CD14-positive monocyte (primary cell): Measurements from ENCODE around the gene MEA1. TPM values are rescaled to one million over a fixed set of nuclear protein-coding genes. Genes with fewer than 3 reads are reported as not detected.

ENCODE experiments used
- DNase-seq, 3 donors: peaks; one replicate each; pipeline ENCODE4 v3.0.0-alpha.2; 2011 to 2022
- H2AFZ ChIP-seq: 2 replicates; pipeline ENCODE4 v1.6.0; 2012; ENCODE audit warnings: mild to moderate bottlenecking, low read depth, low read length, inconsistent platforms; ENCODE audit not compliant: insufficient read depth, poor library complexity, severe bottlenecking
- H3K27ac ChIP-seq, 2 donors: 1 replicate in 1 of 2; 2 replicates in 1 of 2; pipeline ENCODE4 v1.5.1; 2012 to 2013; ENCODE audit warnings: low read length in 2 of 2, control low read depth in 1 of 2, inconsistent platforms in 1 of 2, low read depth in 1 of 2, mild to moderate bottlenecking in 1 of 2
- H3K27me3 ChIP-seq, 2 donors: one replicate each; pipeline versions ENCODE4 v1.6.0 to v1.6.1; 2011 to 2013; ENCODE audit warnings: low read length in 2 of 2; ENCODE audit not compliant: control insufficient read depth in 2 of 2, insufficient read depth in 2 of 2
- H3K36me3 ChIP-seq, 2 donors: replicated peaks in 1 of 2; 1 replicate in 1 of 2; 2 replicates in 1 of 2; pipeline versions ENCODE4 v1.5.1 to v1.6.1; 2012 to 2013; ENCODE audit warnings: low read length in 2 of 2, control low read depth in 1 of 2, inconsistent platforms in 1 of 2, mild to moderate bottlenecking in 1 of 2; ENCODE audit not compliant: insufficient read depth in 2 of 2, control insufficient read depth in 1 of 2
- H3K4me1 ChIP-seq, 2 donors: 1 replicate in 1 of 2; 2 replicates in 1 of 2; pipeline versions ENCODE4 v1.5.1 to v1.6.1; 2012 to 2013; ENCODE audit warnings: low read length in 2 of 2, control low read depth in 1 of 2, inconsistent platforms in 1 of 2, mild to moderate bottlenecking in 1 of 2, moderate library complexity in 1 of 2; ENCODE audit not compliant: insufficient read depth in 2 of 2, control insufficient read depth in 1 of 2
- H3K4me2 ChIP-seq: replicated peaks from 2 replicates; pipeline ENCODE3; 2012; ENCODE audit warnings: low read length, moderate library complexity, mild to moderate bottlenecking; ENCODE audit not compliant: poor library complexity, severe bottlenecking; ENCODE audit errors: extremely low read depth
- H3K4me3 ChIP-seq, 3 experiments: fragments of 200-600 bp in 1 of 3; sonication (generic) in 1 of 3; replicated peaks in 1 of 3; 1 replicate in 2 of 3; 2 replicates in 1 of 3; pipeline ENCODE4 v1.5.1; 2011 to 2013; ENCODE audit warnings: low read length in 3 of 3, mild to moderate bottlenecking in 3 of 3, control low read depth in 2 of 3, low read depth in 2 of 3, inconsistent platforms in 1 of 3, moderate library complexity in 1 of 3
- H3K79me2 ChIP-seq: 2 replicates; pipeline ENCODE4 v1.6.0; 2012; ENCODE audit warnings: mild to moderate bottlenecking, control low read depth, inconsistent platforms, low read length, moderate library complexity; ENCODE audit not compliant: insufficient read depth
- H3K9ac ChIP-seq: 2 replicates; pipeline ENCODE4 v1.6.0; 2017; ENCODE audit warnings: low read length, mild to moderate bottlenecking; ENCODE audit not compliant: insufficient read depth, poor library complexity, severe bottlenecking
- H3K9me3 ChIP-seq, 2 donors: replicated peaks in 1 of 2; 1 replicate in 1 of 2; 2 replicates in 1 of 2; pipeline versions ENCODE4 v1.5.1 to v1.6.1; 2012 to 2013; ENCODE audit warnings: low read length in 2 of 2, control low read depth in 1 of 2; ENCODE audit not compliant: control insufficient read depth in 1 of 2, insufficient read depth in 1 of 2
- H4K20me1 ChIP-seq: 2 replicates; pipeline ENCODE4 v1.6.0; 2012; ENCODE audit warnings: mild to moderate bottlenecking, low read length, control low read depth, moderate library complexity; ENCODE audit not compliant: insufficient read depth
- H3K27ac Mint-ChIP-seq, 7 donors: one replicate each; pipeline ENCODE4 v1.8.0; 2020; ENCODE audit warnings: mild to moderate bottlenecking in 7 of 7, mixed read lengths in 7 of 7, moderate library complexity in 6 of 7, inconsistent platforms in 2 of 7
- H3K27me3 Mint-ChIP-seq, 3 donors: one replicate each; pipeline ENCODE4 v1.8.0; 2021 to 2022; ENCODE audit warnings: low read depth in 3 of 3, mild to moderate bottlenecking in 3 of 3, mixed read lengths in 3 of 3, moderate library complexity in 3 of 3, inconsistent platforms in 1 of 3
- H3K36me3 Mint-ChIP-seq, 2 donors: one replicate each; pipeline ENCODE4 v1.8.0; 2020; ENCODE audit warnings: mixed read lengths in 2 of 2, inconsistent platforms in 1 of 2, mild to moderate bottlenecking in 1 of 2
- H3K4me1 Mint-ChIP-seq: one replicate; pipeline ENCODE4 v1.8.0; 2020; ENCODE audit warnings: mild to moderate bottlenecking, mixed read lengths
- H3K4me3 Mint-ChIP-seq, 2 donors: one replicate each; pipeline ENCODE4 v1.8.0; 2020; ENCODE audit warnings: mild to moderate bottlenecking in 2 of 2, mixed read lengths in 2 of 2, moderate library complexity in 1 of 2
- H3K9me3 Mint-ChIP-seq, 7 donors: one replicate each; pipeline ENCODE4 v1.8.0; 2020 to 2022; ENCODE audit warnings: mixed read lengths in 7 of 7, mild to moderate bottlenecking in 6 of 7, moderate library complexity in 6 of 7, inconsistent platforms in 2 of 7
- WGBS: methylation state at CpG from one replicate; pipeline ENCODE4 v1.1.5; 2013; ENCODE audit warnings: missing lambda C conversion rate; ENCODE audit not compliant: insufficient coverage; 5-methylcytosine and 5-hydroxymethylcytosine counted together
- intact Hi-C, 2 donors: fragments of 100-400 bp; cut with micrococcal nuclease; formaldehyde crosslinking; loops; one replicate each; pipeline versions ENCODE4 v1.15.0 to v1.15.1; 2023
- polyA plus RNA-seq, 3 donors: library from polyadenylated mRNA; depleted of rRNA in 1 of 3; unstranded in 2 of 3; stranded (reverse) in 1 of 3; fragments of 300-500 nt in 2 of 3; fragments of >200 nt in 1 of 3; fragmentation: Illumina TruSeq in 2 of 3; gene quantifications; 1 replicate in 2 of 3; 2 replicates in 1 of 3; pipeline ENCODE4 v1.2.3, GENCODE V29; 2012 to 2021
- TF ChIP-seq, protein P1 (sequence below): fragments of 200-600 bp; IDR thresholded peaks from one replicate; pipeline ENCODE4 v1.8.0; 2022; ENCODE audit warnings: antibody characterized with exemption, mild to moderate bottlenecking

MEA1 gene
- polyA plus RNA-seq, 3 donors: 31.0 to 59.6 (median 58.8) TPM

DNA sequence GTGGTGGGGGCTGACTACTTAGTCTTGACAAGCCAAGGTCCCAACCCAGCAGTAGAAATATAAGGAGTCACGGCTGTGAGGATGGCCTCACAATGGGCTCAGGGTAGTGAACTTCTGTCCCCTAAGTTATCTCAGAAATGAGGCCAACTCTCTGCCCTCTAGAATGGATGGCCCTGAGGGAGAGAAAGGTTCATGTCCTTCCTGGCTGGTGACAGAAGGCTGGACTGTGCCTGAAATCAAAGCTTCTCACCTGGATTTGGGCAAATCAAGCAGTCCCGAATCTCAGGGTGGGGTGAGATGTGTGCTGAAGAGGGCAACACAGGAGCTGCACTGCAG lies 20.4 kb upstream of the MEA1 start:
- intact Hi-C loops: no loop called here
- no peaks in the 10 kb centered on the region for H4K20me1 ChIP-seq
- H3K36me3 ChIP-seq: peaks cover 49 to 87% of the 10 kb centered on the region in 2 donors
- TF ChIP-seq, protein P1, sequence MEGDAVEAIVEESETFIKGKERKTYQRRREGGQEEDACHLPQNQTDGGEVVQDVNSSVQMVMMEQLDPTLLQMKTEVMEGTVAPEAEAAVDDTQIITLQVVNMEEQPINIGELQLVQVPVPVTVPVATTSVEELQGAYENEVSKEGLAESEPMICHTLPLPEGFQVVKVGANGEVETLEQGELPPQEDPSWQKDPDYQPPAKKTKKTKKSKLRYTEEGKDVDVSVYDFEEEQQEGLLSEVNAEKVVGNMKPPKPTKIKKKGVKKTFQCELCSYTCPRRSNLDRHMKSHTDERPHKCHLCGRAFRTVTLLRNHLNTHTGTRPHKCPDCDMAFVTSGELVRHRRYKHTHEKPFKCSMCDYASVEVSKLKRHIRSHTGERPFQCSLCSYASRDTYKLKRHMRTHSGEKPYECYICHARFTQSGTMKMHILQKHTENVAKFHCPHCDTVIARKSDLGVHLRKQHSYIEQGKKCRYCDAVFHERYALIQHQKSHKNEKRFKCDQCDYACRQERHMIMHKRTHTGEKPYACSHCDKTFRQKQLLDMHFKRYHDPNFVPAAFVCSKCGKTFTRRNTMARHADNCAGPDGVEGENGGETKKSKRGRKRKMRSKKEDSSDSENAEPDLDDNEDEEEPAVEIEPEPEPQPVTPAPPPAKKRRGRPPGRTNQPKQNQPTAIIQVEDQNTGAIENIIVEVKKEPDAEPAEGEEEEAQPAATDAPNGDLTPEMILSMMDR: no peak
- no peak overlapping the region for H3K4me3 ChIP-seq
- no peaks in the 10 kb centered on the region for H3K9me3 ChIP-seq
- no peak overlapping the region for H3K9ac ChIP-seq
- H3K4me2 ChIP-seq: no peak overlapping the region
- 100% methylated on average over 1 of the region's 2 CpGs for WGBS
- H3K4me1 ChIP-seq: no peaks in the 10 kb centered on the region
- H3K4me1 Mint-ChIP-seq: no peaks in the 10 kb centered on the region
- no peak overlapping the region for H3K4me3 Mint-ChIP-seq
- no peaks in the 10 kb centered on the region for H3K27me3 ChIP-seq
- no peak overlapping the region for H2AFZ ChIP-seq
- peaks cover 0 to 7% (median 0%) of the 10 kb centered on the region in 3 donors for H3K27me3 Mint-ChIP-seq
- H3K27ac Mint-ChIP-seq: peak overlapping the region in 1 of 7 donors; percentile 35
- H3K79me2 ChIP-seq: no peaks in the 10 kb centered on the region
- peaks cover 50 to 90% of the 10 kb centered on the region in 2 donors for H3K36me3 Mint-ChIP-seq
- H3K9me3 Mint-ChIP-seq: peaks cover 0 to 3% (median 0%) of the 10 kb centered on the region in 7 donors
- DNase-seq: no peak
- no peak overlapping the region for H3K27ac ChIP-seq

DNA sequence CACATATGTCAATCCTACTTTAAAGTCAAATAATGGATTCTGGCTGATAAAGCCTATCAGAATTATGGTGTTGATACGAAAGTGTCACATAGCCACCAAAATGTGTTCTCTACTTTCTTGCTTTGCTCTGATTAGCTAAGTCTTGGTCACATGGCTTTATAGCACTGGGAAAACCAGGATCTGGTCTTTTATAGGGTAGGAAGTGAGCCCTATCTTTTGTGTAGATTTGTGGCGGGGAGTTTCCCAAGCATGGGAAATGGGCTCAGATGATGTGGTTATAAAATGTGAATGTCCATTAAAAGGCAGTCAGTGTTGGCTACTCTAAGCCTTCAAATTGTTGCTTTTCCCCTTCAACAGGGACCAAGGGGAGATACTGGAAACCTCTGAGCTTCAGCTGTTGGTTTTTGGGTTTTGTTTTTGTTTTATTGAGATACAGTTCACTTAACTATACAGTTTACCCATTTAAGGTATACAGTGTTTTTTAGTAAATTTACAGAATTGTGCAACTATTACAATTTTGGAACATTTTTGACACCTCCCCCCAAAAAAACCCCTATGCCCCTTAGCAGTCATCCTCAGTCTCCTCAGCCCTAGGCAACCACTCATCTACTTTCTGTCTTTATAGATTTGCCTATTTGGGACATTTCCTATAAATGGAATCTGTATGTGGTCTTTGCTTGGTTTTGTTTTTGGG lies 19.9 kb upstream of the MEA1 start:
- Histone ChIP-seq H3K4me3 (no peak overlapping the region), H3K27me3 (no peaks in the 10 kb centered on the region), H3K9me3 (no peaks in the 10 kb centered on the region), H3K4me1 (no peaks in the 10 kb centered on the region), H3K79me2 (no peaks in the 10 kb centered on the region), H2AFZ (no peak overlapping the region), H3K36me3 (peaks cover 53 to 87% of the 10 kb centered on the region in 2 donors), H3K4me2 (no peak overlapping the region), H3K9ac (no peak overlapping the region), H4K20me1 (no peaks in the 10 kb centered on the region), H3K27ac (peak overlapping the region in 1 of 2 donors; percentile 6)
- no peaks in the 10 kb centered on the region for H3K4me1 Mint-ChIP-seq
- 100% methylated on average over 1 of the region's 2 CpGs for WGBS
- intact Hi-C loops: no loop called here
- H3K9me3 Mint-ChIP-seq: peaks cover 0 to 3% (median 0%) of the 10 kb centered on the region in 7 donors
- H3K27me3 Mint-ChIP-seq: peaks cover 0 to 5% (median 0%) of the 10 kb centered on the region in 3 donors
- H3K27ac Mint-ChIP-seq: peak overlapping the region in 1 of 7 donors; percentile 22
- no peak for DNase-seq
- no peak overlapping the region for H3K4me3 Mint-ChIP-seq
- H3K36me3 Mint-ChIP-seq: peaks cover 52 to 90% of the 10 kb centered on the region in 2 donors
- TF ChIP-seq, protein P1: no peak
